H1 (cell line): ENCODE results near the gene CRYM. TPM values are rescaled to one million over a fixed set of nuclear protein-coding genes. Genes with fewer than 3 reads are reported as not detected.

ENCODE experiments used
- CTCF ChIA-PET: fragments of 300-600 bp; sonication (Branson Sonifier 250); formaldehyde crosslinking; loops from one replicate; lab custom pipeline; 2021; ENCODE audit not compliant: partially characterized antibody; lab: Charles Lee
- POLR2A ChIA-PET: fragments of 300-600 bp; sonication (Branson Sonifier 250); formaldehyde crosslinking; loops from one replicate; lab custom pipeline; 2021; ENCODE audit warnings: inconsistent platforms; ENCODE audit not compliant: partially characterized antibody; lab: Charles Lee
- DNase-seq, 2 experiments: peaks; one replicate each; pipeline versions ENCODE4 v3.0.0 to v3.0.0-alpha.2; 2010 to 2022; ENCODE audit warnings: low spot score in 2 of 2, low read depth in 1 of 2, mixed read lengths in 1 of 2
- FAIRE-seq: peaks from 2 replicates; lab custom pipeline; 2011; peaks lifted over from hg19 to GRCh38; lab: Jason Lieb, UNC
- H2AFZ ChIP-seq: 2 replicates; pipeline ENCODE4 v1.8.1; 2012; ENCODE audit warnings: low read length, inconsistent platforms
- H2AK5ac ChIP-seq: 2 replicates; pipeline ENCODE4 v1.6.1; 2013; ENCODE audit warnings: low read depth, low read length
- H2BK120ac ChIP-seq: replicated peaks from 2 replicates; pipeline ENCODE3; 2013; ENCODE audit warnings: low read depth, low read length, inconsistent platforms
- H2BK12ac ChIP-seq: 2 replicates; pipeline ENCODE4 v1.6.1; 2013; ENCODE audit warnings: low read depth, low read length
- H2BK15ac ChIP-seq: 2 replicates; pipeline ENCODE4 v1.6.1; 2013; ENCODE audit warnings: low read length
- H2BK20ac ChIP-seq: 2 replicates; pipeline ENCODE4 v1.6.1; 2013; ENCODE audit warnings: low read length
- H2BK5ac ChIP-seq: 2 replicates; pipeline ENCODE4 v1.6.1; 2013; ENCODE audit warnings: low read depth, low read length
- H3K14ac ChIP-seq: 2 replicates; pipeline ENCODE4 v1.6.1; 2013; ENCODE audit warnings: inconsistent platforms; ENCODE audit not compliant: insufficient read length
- H3K18ac ChIP-seq: 2 replicates; pipeline ENCODE4 v1.6.1; 2013; ENCODE audit warnings: low read length; ENCODE audit errors: extremely low read depth
- H3K23ac ChIP-seq: 2 replicates; pipeline ENCODE4 v1.6.1; 2013; ENCODE audit warnings: inconsistent platforms; ENCODE audit not compliant: insufficient read length
- H3K23me2 ChIP-seq: 2 replicates; pipeline ENCODE4 v1.6.1; 2013; ENCODE audit warnings: low read depth, low read length
- H3K27ac ChIP-seq: 2 replicates; pipeline ENCODE4 v1.6.1; 2011; ENCODE audit warnings: low read depth, low read length, inconsistent platforms
- H3K27me3 ChIP-seq, 4 experiments: replicated peaks in 1 of 4; 1 replicate in 1 of 4; 2 replicates in 3 of 4; pipeline versions ENCODE4 v1.6.1 to v1.8.1; 2011 to 2013; ENCODE audit warnings: low read length in 3 of 4, mild to moderate bottlenecking in 3 of 4, inconsistent platforms in 2 of 4, mixed read lengths in 2 of 4, moderate library complexity in 1 of 4; ENCODE audit not compliant: control insufficient read depth in 3 of 4, insufficient read depth in 3 of 4; ENCODE audit errors: extremely low read depth in 1 of 4
- H3K36me3 ChIP-seq, 4 experiments: 2 replicates each; pipeline versions ENCODE4 v1.6.1 to v1.8.1; 2011 to 2013; ENCODE audit warnings: mild to moderate bottlenecking in 4 of 4, low read length in 3 of 4, moderate library complexity in 2 of 4, control low read depth in 1 of 4, inconsistent platforms in 1 of 4; ENCODE audit not compliant: insufficient read depth in 4 of 4, control insufficient read depth in 2 of 4
- H3K4ac ChIP-seq: replicated peaks from 2 replicates; pipeline ENCODE3; 2013; ENCODE audit warnings: low read length, low read depth, mixed read lengths, inconsistent platforms; ENCODE audit not compliant: insufficient read length
- H3K4me1 ChIP-seq, 4 experiments: replicated peaks in 1 of 4; 1 replicate in 1 of 4; 2 replicates in 3 of 4; pipeline versions ENCODE4 v1.6.1 to v1.8.1; 2011 to 2013; ENCODE audit warnings: low read length in 3 of 4, inconsistent platforms in 2 of 4, mixed read lengths in 1 of 4; ENCODE audit not compliant: insufficient read depth in 4 of 4, control insufficient read depth in 3 of 4
- H3K4me2 ChIP-seq, 2 experiments: 2 replicates each; pipeline versions ENCODE4 v1.6.1 to v1.8.1; 2011 to 2013; ENCODE audit warnings: low read depth in 2 of 2, low read length in 2 of 2, control low read depth in 1 of 2, inconsistent platforms in 1 of 2, mild to moderate bottlenecking in 1 of 2; ENCODE audit not compliant: insufficient read depth in 1 of 2
- H3K4me3 ChIP-seq, 4 experiments: fragments of 200-600, 300-600 bp in 1 of 4; sonication (generic), shearing (Covaris generic), sonication (Bioruptor Twin) in 1 of 4; 2 replicates each; pipeline versions ENCODE4 v1.5.1 to v1.8.1; 2011 to 2016; ENCODE audit warnings: low read length in 4 of 4, low read depth in 3 of 4, control low read depth in 2 of 4, inconsistent platforms in 2 of 4, mild to moderate bottlenecking in 2 of 4, mixed read lengths in 1 of 4, moderate library complexity in 1 of 4; ENCODE audit not compliant: insufficient read depth in 2 of 4; ENCODE audit errors: extremely low read depth in 1 of 4
- H3K56ac ChIP-seq: replicated peaks from 2 replicates; pipeline ENCODE3; 2013; ENCODE audit warnings: low read depth, mild to moderate bottlenecking, mixed read lengths, low read length, inconsistent platforms; ENCODE audit not compliant: insufficient read length
- H3K79me1 ChIP-seq: 2 replicates; pipeline ENCODE4 v1.6.1; 2013; ENCODE audit warnings: low read depth, low read length, control low read depth
- H3K79me2 ChIP-seq, 2 experiments: 2 replicates each; pipeline versions ENCODE4 v1.6.1 to v1.8.1; 2012 to 2013; ENCODE audit warnings: low read length in 2 of 2, mild to moderate bottlenecking in 2 of 2, inconsistent platforms in 1 of 2; ENCODE audit not compliant: insufficient read depth in 2 of 2, control insufficient read depth in 1 of 2
- H3K9ac ChIP-seq, 4 experiments: replicated peaks in 1 of 4; 1 replicate in 1 of 4; 2 replicates in 3 of 4; pipeline versions ENCODE4 v1.6.1 to v1.8.1; 2011 to 2013; ENCODE audit warnings: low read depth in 3 of 4, low read length in 3 of 4, control low read depth in 2 of 4, mild to moderate bottlenecking in 2 of 4, moderate library complexity in 2 of 4, inconsistent platforms in 1 of 4; ENCODE audit errors: extremely low read depth in 1 of 4
- H3K9me3 ChIP-seq, 2 experiments: 2 replicates each; pipeline versions ENCODE4 v1.6.1 to v1.8.1; 2012 to 2013; ENCODE audit warnings: mild to moderate bottlenecking in 2 of 2, moderate library complexity in 2 of 2, control low read depth in 1 of 2, inconsistent platforms in 1 of 2, low read depth in 1 of 2, low read length in 1 of 2, mixed read lengths in 1 of 2; ENCODE audit not compliant: insufficient read depth in 2 of 2
- H4K20me1 ChIP-seq, 2 experiments: replicated peaks in 1 of 2; 2 replicates each; pipeline versions ENCODE3 to v1.8.1; 2011 to 2013; ENCODE audit warnings: inconsistent platforms in 2 of 2, low read length in 2 of 2, mild to moderate bottlenecking in 1 of 2; ENCODE audit not compliant: insufficient read depth in 2 of 2, control insufficient read depth in 1 of 2
- H4K5ac ChIP-seq: 2 replicates; pipeline ENCODE4 v1.6.1; 2013; ENCODE audit warnings: low read length, low read depth, mixed read lengths, inconsistent platforms; ENCODE audit not compliant: insufficient read length
- H4K8ac ChIP-seq: 2 replicates; pipeline ENCODE4 v1.8.0; 2013; ENCODE audit warnings: mild to moderate bottlenecking, moderate library complexity, low read length, inconsistent platforms; ENCODE audit not compliant: insufficient read depth; ENCODE audit errors: extremely low read depth
- H4K91ac ChIP-seq: replicated peaks from 2 replicates; pipeline ENCODE3; 2013; ENCODE audit warnings: low read length, mixed read lengths, inconsistent platforms; ENCODE audit not compliant: insufficient read length
- NANOG ChIP-seq: IDR thresholded peaks from 2 replicates; pipeline ENCODE4 v1.6.1; 2011; ENCODE audit warnings: low read length, low read depth, mild to moderate bottlenecking, inconsistent platforms; ENCODE audit not compliant: insufficient read depth, poor library complexity, severe bottlenecking
- WGBS, 2 experiments: shearing (Covaris generic) in 1 of 2; methylation state at CpG; one replicate each; pipeline versions ENCODE4 v1.1.6 to v1.1.7; 2013 to 2015; ENCODE audit warnings: low lambda C conversion rate in 2 of 2, mixed read lengths in 2 of 2, inconsistent platforms in 1 of 2, low coverage in 1 of 2, missing lambda C conversion rate in 1 of 2; ENCODE audit not compliant: insufficient replicate concordance in 2 of 2, insufficient coverage in 1 of 2, insufficient read length in 1 of 2; ENCODE audit errors: extremely low coverage in 1 of 2, missing lambda C conversion rate in 1 of 2; 5-methylcytosine and 5-hydroxymethylcytosine counted together
- polyA plus RNA-seq, 7 experiments: library from polyadenylated mRNA; depleted of rRNA in 3 of 7; stranded (reverse) in 5 of 7; unstranded in 2 of 7; fragments of >200 nt in 5 of 7; fragments of 200-250 nt in 2 of 7; gene quantifications; 1 replicate in 5 of 7; 2 replicates in 1 of 7; 4 replicates in 1 of 7; pipeline versions ENCODE4 v1.2.1 to v1.2.3, GENCODE V29; 2011 to 2013; ENCODE audit warnings: missing spikeins in 2 of 7, mixed read lengths in 2 of 7
- total RNA-seq: library from RNA; stranded (reverse); fragmentation: NEBNext Ultra II Directional; extraction: Animal tissue kit (Norgen Biotek cat#: 25700); gene quantifications from 2 replicates; pipeline ENCODE4 v1.2.1, GENCODE V29; 2021

CRYM gene
- total and polyA plus RNA-seq, 2 of the 8 experiments (the other 6 are each of a cell fraction or from before 2014, with no cell fraction given), result 12.9 to 40.4 TPM

DNA sequence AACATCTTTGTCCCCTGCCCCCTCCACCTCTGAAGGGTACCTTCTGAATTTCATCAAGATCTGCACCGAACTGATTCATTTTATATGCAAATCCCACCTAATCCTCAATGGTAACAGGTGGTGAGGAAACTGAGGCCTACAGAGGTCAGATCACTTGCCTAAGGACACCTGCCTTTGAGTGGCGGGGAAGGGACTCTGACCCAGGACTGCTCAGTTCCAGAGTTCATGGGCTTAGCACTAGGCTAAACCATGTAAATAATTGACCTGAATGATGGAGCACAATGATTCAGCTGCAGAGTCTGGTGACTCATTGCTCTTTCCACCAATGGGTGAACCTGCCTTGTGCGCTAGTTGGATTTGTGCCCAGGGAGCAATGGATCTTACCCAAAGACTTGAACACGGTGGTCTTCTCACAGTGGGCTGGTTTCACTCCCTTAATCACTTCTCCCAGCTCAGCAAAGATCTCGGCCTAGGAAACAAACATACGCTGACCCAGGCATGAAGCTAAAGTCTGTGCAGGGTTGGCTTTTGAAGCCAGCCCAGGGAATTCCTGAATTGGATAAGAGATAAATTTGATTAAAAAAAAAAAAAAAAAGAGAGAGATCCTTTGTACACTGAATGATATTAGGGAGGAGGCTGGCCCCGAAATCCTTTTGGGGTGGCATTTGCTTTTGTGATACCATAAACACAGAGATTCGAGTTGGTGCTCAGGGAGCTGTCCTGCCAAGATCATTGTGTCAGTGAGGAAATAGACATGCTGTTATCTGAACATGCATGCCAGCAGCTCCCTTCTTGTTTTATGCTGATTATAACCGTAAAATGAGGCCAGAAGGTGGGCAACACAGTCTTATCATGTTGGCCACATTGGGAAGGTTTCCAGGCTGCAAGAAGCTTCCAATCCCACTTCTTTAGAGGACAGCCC, 17.0 kb downstream of the CRYM start:
- POLR2A ChIA-PET, result interaction anchor here (1.2 to 1.4 kb wide), 2 partner anchors 12 to 22 kb away, joined by 4 to 5 read pairs; no protein-coding TSS in a partner anchor
- FAIRE-seq, result no peak

More for the DNA sequence above, 17.0 kb downstream of the CRYM start:
- no peak overlapping the region for H3K9ac ChIP-seq
- no peaks in the 10 kb centered on the region for H4K20me1 ChIP-seq
- TF ChIP-seq NANOG, result no peak
- TF ChIP-seq, all 59 proteins: peak for 0
- Histone ChIP-seq H2AFZ (no peak overlapping the region), H3K27me3 (no peaks in the 10 kb centered on the region), H2BK5ac (no peak overlapping the region), H3K79me2 (no peaks in the 10 kb centered on the region), H2BK12ac (no peak overlapping the region), H4K5ac (no peak overlapping the region), H3K4ac (no peak overlapping the region), H2AK5ac (no peak overlapping the region), H3K56ac (no peak overlapping the region), H3K79me1 (no peaks in the 10 kb centered on the region), H3K4me3 (no peak overlapping the region), H3K27ac (no peak overlapping the region), H3K23me2 (no peaks in the 10 kb centered on the region), H2BK20ac (no peak overlapping the region), H2BK120ac (no peak overlapping the region), H3K23ac (no peak overlapping the region), H2BK15ac (no peak overlapping the region), H3K18ac (no peak overlapping the region), H3K14ac (no peak overlapping the region), H3K36me3 (no peaks in the 10 kb centered on the region; a peak in 1 of 8 replicates), H4K91ac (no peak overlapping the region), H3K4me1 (no peaks in the 10 kb centered on the region), H3K9me3 (no peaks in the 10 kb centered on the region), H3K4me2 (no peak overlapping the region), H4K8ac (no peak overlapping the region)
- DNase-seq, result no peak
- 86% methylated on average over 9 of the region's 9 CpGs; no CpG with 5 or more reads in 1 of the 2 experiments for WGBS, 2 experiments
- CTCF ChIA-PET, result interaction anchor here (0.6 to 1.1 kb wide), 5 partner anchors 9 to 104 kb away, joined by 3 read pairs; no protein-coding TSS in a partner anchor
